Panc1 (cell line): Measurements from ENCODE around the gene SCAF11.
"Not testable (repeated sequence)": the region's sequence is repeated elsewhere in the genome, so short reads cannot be mapped to it uniquely, and the experiment has no call there.

Source experiments
- CTCF ChIP-seq: fragments of 450-650 bp; IDR thresholded peaks from 2 replicates; pipeline ENCODE4 v1.5.1; 2017; ENCODE audit warnings: mild to moderate bottlenecking
- POLR2AphosphoS5 ChIP-seq: IDR thresholded peaks from 2 replicates; pipeline ENCODE4 v1.6.1; 2012; ENCODE audit warnings: mild to moderate bottlenecking, low read depth, low read length, moderate library complexity
- REST ChIP-seq, 2 experiments: IDR thresholded peaks; 2 replicates each; pipeline ENCODE4 v1.6.1; 2011 to 2012; ENCODE audit warnings: low read depth in 2 of 2, control low read depth in 1 of 2, low read length in 1 of 2, mild to moderate bottlenecking in 1 of 2, moderate library complexity in 1 of 2; ENCODE audit not compliant: insufficient read depth in 1 of 2

GRCh38 chr12:46037066-46037465 lies 46.7 kb upstream of the SCAF11 start:
- not testable (repeated sequence) for TF ChIP-seq CTCF; POLR2AphosphoS5; REST (IDR thresholded peaks at IDR 0.05; ENCODE audit: insufficient read depth in 1 of 2, low read depth in 2 of 2, low read length in 1 of 2)
